ENCODE results near the gene RUNX1. TPM values are rescaled to one million over a fixed set of nuclear protein-coding genes. Genes with fewer than 3 reads are reported as not detected.

The RUNX1 gene
- total RNA-seq, 1 experiment from 2014 or later, result 3.9 TPM

DNA sequence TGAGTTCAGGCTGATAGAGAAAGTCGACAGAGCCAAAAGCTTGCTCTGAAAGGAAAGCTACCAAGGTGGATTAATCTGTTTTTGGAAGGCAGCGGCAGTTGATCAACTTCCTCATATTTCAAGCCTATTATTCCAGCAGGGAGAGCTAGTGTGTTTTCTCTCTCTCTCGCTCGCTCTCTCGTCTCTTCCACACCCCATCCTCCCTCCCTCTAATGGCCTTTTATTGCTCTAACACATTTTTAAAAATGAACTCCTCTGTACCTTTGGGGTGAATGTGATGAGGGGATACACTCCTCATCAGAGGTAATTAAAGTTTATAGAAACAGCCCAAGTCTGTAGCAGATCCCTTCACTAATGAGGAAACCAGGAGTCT, 253.9 kb downstream of the RUNX1 start:
- in situ Hi-C loops (cut with HindIII; ENCODE audit: low pct_unique_long_range_greater_than_20kb, low sequenced_read_pairs), result no loop called here
- DNase-seq (ENCODE audit: low read depth, low spot score), result no peak

- in situ Hi-C loops (cut with HindIII; ENCODE audit: low pct_unique_long_range_greater_than_20kb, low sequenced_read_pairs), result no loop called here
- DNase-seq (ENCODE audit: low read depth, low spot score), result no peak
These were observed 254.4 kb downstream of the RUNX1 start for GRCh38 chr21:34794686-34795085.

DNA sequence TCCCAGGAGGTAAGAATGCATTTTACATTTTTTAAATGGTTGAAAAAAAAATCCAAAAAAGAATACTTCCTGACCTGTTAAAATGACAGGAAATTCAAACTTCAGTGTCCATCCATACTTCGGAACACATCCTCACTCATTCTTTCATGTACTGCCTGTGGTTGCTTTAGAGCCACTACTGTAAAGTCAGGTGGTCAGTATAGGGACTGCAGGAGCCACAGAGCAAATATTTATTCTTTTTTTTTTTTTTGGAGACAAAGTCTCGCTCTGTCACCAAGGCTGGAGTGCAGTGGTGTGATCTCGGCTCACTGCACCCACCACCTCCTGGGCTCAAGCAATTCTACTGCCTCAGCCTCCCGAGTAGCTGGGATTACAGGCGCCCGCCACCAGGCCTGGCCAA, 255.6 kb downstream of the RUNX1 start:
- in situ Hi-C loops (cut with HindIII; ENCODE audit: low pct_unique_long_range_greater_than_20kb, low sequenced_read_pairs), result no loop called here
- DNase-seq (ENCODE audit: low read depth, low spot score), result no peak

DNA sequence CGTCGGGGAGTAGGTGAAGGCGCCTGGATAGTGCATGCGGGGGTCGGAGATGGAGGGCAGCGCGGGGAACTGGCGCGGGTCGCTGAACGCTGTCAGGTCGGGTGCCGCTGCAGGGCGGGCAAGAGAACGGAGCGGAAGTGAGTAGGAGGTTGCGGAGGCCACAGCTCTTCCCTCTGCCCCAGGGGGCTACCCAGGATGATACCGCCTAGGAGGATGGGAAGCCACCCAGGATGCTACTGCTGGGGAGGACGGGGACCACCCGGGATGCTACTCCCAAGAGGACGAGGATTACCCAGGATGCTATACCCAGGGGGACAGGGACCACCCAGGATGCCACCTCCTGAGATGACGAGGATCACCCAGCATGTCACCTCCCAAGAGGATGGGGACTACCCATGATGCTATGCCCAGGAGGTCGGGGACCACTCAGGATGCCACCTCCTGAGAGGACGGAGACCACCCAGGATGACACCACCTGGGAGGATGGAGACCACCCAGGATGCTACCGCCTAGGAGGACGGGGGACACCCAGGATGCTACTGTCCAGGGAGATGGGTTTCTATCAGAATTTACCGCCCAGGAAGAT, 256.5 kb downstream of the RUNX1 start:
- in situ Hi-C loops (cut with HindIII; ENCODE audit: low pct_unique_long_range_greater_than_20kb, low sequenced_read_pairs), result no loop called here
- DNase-seq (ENCODE audit: low read depth, low spot score), result no peak

DNA sequence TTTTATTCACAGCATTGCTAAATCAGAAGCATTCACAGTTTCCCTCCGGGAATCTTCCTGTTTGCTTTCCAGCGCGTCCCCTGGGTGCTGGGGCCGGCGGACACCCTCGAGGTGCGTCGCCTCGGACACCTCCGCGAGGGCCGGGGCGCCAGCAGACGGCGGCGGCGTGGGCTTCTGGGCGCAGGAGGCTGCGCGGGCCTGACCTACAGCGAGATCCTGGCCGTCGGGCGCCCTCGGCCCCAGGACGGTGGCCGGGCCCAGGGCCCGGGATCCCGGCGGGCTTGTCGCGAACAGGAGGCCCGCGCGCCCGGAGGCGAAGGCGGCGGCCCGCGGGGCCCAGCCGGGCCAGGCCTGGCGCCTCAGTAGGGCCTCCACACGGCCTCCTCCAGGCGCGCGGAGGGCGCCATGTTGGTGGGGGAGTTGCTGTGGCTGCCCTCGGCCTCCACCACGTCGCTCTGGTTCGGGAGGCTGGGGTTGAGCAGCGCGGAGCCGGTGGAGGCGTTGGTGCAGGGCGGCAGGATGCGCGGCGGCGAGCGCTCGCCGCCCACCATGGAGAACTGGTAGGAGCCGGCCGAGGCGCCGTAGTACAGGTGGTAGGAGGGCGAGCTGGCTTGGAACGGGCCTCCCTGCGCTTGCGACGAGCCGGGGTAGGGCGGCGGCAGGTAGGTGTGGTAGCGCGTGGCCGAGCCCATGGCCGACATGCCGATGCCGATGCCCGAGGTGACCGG, 257.2 kb downstream of the RUNX1 start:
- in situ Hi-C loops (cut with HindIII; ENCODE audit: low pct_unique_long_range_greater_than_20kb, low sequenced_read_pairs), result no loop called here
- DNase-seq (ENCODE audit: low read depth, low spot score), result no peak

DNA sequence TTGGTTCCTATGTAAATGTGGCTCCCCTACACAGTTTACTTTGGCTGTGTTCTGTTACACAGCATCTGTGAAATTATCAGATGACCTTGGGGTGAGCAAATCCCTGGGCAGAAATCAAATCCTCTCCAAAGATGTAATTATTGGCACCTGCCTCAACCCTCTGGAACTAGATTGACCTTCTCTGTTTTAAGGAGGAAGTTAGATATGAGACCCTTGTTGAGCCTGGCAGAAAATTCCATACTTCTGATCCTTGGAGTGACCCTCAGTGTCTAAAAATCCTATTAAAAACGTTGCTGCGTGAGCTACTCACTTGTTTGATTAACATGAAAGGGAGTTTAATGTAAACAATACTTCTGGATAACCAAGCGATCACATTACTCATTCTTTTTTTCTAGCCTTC, 258.3 kb downstream of the RUNX1 start:
- in situ Hi-C loops (cut with HindIII; ENCODE audit: low pct_unique_long_range_greater_than_20kb, low sequenced_read_pairs), result no loop called here
- no peak for DNase-seq (ENCODE audit: low read depth, low spot score)

- no peak for DNase-seq (ENCODE audit: low read depth, low spot score)
- in situ Hi-C loops (cut with HindIII; ENCODE audit: low pct_unique_long_range_greater_than_20kb, low sequenced_read_pairs), result no loop called here
These were observed 258.8 kb downstream of the RUNX1 start for GRCh38 chr21:34790341-34790740.

DNA sequence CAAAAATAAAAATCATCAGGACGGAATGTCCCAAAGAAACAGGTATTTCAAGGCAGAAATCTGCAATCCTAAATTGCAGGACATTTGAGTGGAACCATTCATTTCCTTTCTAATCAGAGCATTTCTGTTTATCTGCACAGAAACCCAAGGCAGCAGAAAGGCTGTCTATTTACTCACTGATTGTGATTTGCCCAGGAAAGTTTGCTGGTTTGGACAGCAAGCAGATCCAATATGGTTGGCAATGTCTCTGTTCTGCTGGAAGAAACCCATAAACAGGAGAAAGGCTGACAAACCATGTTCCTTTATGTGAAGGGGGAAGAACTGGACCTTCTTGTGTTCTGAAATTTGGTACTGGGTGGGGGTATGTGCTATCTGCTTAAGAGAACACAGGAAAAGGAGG, 260.2 kb downstream of the RUNX1 start:
- no peak for DNase-seq (ENCODE audit: low read depth, low spot score)
- in situ Hi-C loops (cut with HindIII; ENCODE audit: low pct_unique_long_range_greater_than_20kb, low sequenced_read_pairs), result no loop called here

GRCh38 chr21:34783815-34784214, 265.3 kb downstream of the RUNX1 start:
- DNase-seq (ENCODE audit: low read depth, low spot score), result no peak
- in situ Hi-C loops (cut with HindIII; ENCODE audit: low pct_unique_long_range_greater_than_20kb, low sequenced_read_pairs), result no loop called here

- no peak for DNase-seq (ENCODE audit: low read depth, low spot score)
- in situ Hi-C loops (cut with HindIII; ENCODE audit: low pct_unique_long_range_greater_than_20kb, low sequenced_read_pairs), result no loop called here
These were observed 266.4 kb downstream of the RUNX1 start for GRCh38 chr21:34782506-34783360.

- in situ Hi-C loops (cut with HindIII; ENCODE audit: low pct_unique_long_range_greater_than_20kb, low sequenced_read_pairs), result no loop called here
- no peak for DNase-seq (ENCODE audit: low read depth, low spot score)
These were observed 267.6 kb downstream of the RUNX1 start for GRCh38 chr21:34781526-34781925.

DNA sequence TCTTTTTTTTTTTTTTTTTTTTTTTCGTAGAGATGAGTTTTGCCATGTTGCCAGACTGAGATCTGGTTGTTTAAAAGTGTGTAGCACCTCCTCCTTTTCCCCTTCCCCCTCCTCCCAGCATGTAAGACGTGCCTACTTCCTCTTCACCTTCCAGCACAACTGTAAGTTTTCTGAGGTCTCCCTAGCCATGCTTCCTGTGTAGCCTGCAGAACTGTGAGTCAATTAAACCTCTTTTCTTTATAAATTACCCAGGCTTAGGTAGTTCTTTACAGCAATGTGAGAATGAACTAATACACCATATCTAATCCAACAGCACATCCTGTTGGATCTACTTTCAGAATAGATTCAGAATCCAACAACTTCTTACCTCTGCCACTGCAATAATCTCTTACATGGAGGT, 269.2 kb downstream of the RUNX1 start:
- in situ Hi-C loops (cut with HindIII; ENCODE audit: low pct_unique_long_range_greater_than_20kb, low sequenced_read_pairs), result no loop called here
- DNase-seq (ENCODE audit: low read depth, low spot score), result no peak

GRCh38 chr21:34775793-34776192, 273.3 kb downstream of the RUNX1 start:
- peak; percentile 28 for DNase-seq (ENCODE audit: low read depth, low spot score)
- in situ Hi-C loops (cut with HindIII; ENCODE audit: low pct_unique_long_range_greater_than_20kb, low sequenced_read_pairs), result no loop called here

DNA sequence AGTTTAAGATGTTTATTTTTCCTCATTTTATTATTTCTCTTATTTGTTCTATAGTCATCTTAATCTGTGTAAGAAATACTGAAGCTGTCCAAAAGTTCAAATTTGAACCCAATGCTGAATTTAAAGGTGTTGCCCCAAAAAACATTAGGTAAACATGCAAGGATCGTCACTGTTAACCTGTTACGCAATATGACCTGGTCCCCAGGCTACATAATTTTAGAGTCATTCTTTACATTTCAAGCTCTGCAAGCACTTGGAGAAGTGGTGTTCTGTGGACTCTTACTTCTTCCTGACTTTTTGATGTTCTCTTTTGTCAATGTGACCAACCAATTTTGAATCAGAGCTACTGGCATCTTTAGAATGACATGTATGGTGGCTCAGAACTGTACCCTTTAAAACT, 274.4 kb downstream of the RUNX1 start:
- DNase-seq (ENCODE audit: low read depth, low spot score), result no peak
- in situ Hi-C loops (cut with HindIII; ENCODE audit: low pct_unique_long_range_greater_than_20kb, low sequenced_read_pairs), result no loop called here

- DNase-seq (ENCODE audit: low read depth, low spot score), result peak; percentile 68
- in situ Hi-C loops (cut with HindIII; ENCODE audit: low pct_unique_long_range_greater_than_20kb, low sequenced_read_pairs), result no loop called here
These were observed 277.5 kb downstream of the RUNX1 start for GRCh38 chr21:34771512-34772028.

DNA sequence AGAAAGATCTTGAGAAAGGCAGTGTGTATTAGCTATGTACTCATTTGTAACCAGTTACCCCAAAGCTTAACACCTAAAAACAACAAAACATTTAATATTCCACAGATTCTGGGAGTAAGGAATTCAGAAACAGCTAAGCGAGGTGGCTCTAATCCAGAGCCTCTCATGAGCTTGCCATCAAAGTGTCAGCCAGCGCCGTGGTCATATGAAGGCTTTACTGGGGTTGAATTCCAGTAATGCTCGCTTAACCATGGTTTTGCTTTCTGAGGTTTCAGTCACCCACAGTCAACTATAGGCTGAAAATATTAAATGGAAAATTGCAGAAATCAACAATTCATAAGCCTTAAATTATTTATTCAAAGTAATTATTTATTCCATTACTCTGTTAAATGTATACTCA, 278.5 kb downstream of the RUNX1 start:
- in situ Hi-C loops (cut with HindIII; ENCODE audit: low pct_unique_long_range_greater_than_20kb, low sequenced_read_pairs), result no loop called here
- no peak for DNase-seq (ENCODE audit: low read depth, low spot score)

GRCh38 chr21:34768326-34768725, 280.8 kb downstream of the RUNX1 start:
- in situ Hi-C loops (cut with HindIII; ENCODE audit: low pct_unique_long_range_greater_than_20kb, low sequenced_read_pairs), result no loop called here

DNA sequence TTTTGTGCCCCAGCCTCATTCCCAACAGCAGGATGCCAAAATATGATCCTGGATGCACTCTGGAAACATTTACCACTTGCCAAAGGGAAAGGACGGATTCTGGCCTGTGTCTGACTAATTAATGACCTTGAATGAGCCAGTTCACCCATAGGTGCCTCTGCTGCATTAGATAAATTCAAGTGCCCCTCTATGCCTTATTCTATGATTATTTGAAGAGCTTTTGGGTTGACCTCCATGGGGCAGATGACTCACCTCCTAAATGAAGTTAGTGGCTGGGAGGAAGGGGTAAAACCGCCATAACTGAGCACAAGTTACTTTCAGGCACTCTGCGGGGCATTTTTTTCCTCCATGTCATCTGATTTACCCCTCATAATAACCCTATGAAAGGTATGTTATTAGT, 282.2 kb downstream of the RUNX1 start:
- DNase-seq (ENCODE audit: low read depth, low spot score), result no peak
- in situ Hi-C loops (cut with HindIII; ENCODE audit: low pct_unique_long_range_greater_than_20kb, low sequenced_read_pairs), result no loop called here

More at GRCh38 chr21:34768326-34768725, 280.8 kb downstream of the RUNX1 start:
- DNase-seq (ENCODE audit: low read depth, low spot score), result no peak

All from SK-MEL-5 (cell line).